Retinal pigment epithelial cell (primary cell): ENCODE measurements around the gene NUAK1.

Experiments
- DNase-seq: peaks from one replicate; pipeline ENCODE4 v3.0.0-alpha.2; 2010; ENCODE audit warnings: low read depth
- H3K4me3 ChIP-seq: 2 replicates; pipeline ENCODE4 v1.5.1; 2011; ENCODE audit warnings: mild to moderate bottlenecking, low read length, control low read depth, moderate library complexity
- TF ChIP-seq, protein P1 (sequence below): conservative IDR thresholded peaks from 2 replicates; pipeline ENCODE4 v1.5.1; 2011; ENCODE audit warnings: low read depth, low read length, control low read depth, inconsistent platforms

NUAK1 gene

DNA sequence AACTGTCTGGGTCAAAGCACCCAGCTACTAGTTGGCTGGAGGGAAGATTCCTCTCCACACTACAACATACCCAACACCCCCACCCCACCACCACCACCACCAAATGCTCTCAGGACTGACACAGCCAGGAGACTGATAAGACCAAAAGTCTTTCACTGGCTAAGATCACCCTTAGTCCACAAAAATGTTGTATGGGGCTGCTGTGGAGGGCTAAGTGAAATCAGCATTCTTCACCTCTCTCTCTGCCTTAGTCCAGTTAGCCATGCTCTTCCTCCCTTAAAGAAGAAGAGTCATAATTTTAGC, 106.2 kb downstream of the NUAK1 start:
- DNase-seq, result no peak
- H3K4me3 ChIP-seq, result no peak overlapping the region
- TF ChIP-seq, protein P1, sequence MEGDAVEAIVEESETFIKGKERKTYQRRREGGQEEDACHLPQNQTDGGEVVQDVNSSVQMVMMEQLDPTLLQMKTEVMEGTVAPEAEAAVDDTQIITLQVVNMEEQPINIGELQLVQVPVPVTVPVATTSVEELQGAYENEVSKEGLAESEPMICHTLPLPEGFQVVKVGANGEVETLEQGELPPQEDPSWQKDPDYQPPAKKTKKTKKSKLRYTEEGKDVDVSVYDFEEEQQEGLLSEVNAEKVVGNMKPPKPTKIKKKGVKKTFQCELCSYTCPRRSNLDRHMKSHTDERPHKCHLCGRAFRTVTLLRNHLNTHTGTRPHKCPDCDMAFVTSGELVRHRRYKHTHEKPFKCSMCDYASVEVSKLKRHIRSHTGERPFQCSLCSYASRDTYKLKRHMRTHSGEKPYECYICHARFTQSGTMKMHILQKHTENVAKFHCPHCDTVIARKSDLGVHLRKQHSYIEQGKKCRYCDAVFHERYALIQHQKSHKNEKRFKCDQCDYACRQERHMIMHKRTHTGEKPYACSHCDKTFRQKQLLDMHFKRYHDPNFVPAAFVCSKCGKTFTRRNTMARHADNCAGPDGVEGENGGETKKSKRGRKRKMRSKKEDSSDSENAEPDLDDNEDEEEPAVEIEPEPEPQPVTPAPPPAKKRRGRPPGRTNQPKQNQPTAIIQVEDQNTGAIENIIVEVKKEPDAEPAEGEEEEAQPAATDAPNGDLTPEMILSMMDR, result no peak

DNA sequence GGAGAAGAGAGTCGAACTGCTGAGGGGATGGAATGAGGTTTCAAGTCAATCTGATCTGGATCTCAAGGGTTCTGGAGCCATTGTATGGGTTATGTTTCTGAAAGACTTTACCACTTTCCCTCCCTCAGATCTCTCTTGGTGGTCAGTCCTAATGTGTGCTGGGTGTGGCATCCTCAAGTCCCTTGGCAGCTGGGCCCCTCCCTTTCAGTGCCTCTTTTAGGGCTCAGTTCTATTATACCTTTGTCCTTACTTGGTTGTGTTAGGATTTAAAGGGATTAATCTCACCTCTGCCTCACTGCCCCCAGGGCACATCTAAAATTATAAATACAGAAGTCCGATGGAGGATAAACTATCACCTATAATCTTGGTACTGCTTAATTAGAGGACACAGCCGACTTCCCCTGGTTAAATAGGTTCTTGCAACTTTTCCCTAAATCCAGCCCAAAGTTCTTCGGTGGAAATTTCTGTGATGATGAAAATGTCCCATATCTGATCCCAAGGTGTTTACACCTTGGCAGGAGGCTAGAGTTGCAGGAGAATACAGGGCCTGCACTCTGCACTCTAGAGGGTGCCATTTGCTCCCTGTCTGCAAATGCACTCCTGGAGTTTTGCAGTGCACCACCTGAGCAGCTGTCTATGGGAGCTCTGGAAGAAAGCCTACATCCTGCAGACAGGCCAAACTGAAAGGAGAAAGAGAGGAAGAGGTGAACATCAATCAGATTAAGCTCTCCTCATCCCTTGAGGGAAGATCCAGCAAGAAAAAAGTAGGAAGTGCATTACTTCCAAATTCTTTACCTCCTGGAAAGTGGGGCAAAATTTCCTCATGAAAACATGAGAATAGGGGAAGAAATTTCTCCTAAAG, 106.8 kb downstream of the NUAK1 start:
- TF ChIP-seq, protein P1, result peak; percentile 37
- H3K4me3 ChIP-seq, result no peak overlapping the region
- DNase-seq, result no peak

DNA sequence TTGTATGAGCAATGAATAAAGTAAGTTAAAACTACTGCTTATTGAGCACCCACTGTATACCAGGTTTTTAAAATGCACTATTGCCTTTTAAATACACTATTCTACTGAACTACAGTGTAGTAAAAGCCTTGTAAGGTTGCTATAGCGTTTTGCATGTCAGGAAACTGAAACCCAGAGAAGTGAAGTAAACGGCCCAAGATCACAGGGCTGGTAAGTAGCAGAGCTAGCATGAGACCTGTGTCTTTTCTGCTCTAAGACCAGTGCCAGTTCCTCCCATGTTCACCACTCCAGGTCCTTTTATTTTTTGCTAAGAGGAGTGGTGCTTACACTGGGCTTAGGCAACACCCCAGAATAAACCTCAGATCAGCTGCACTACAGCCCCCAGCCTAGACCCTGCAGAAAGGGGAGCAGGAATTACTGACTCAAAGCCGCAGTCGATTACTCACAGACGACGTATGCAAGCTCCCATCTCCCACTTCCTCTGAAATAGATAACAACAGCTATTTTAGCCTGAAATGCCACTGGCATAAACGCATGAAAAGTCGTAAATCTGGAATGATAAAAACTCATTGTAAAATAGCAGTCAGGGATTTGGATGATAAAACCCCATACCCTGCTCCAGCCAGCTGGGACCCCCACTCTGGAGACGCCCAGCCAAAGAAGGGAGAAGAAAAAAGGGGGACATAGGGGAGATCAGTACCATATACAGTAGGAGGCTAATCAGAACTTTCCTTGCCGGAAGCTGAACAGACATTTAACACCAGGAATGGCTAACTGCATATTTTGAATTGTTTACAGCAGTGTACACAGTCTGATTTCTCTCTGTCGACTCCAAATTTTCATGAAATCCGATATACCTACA, 108.3 kb downstream of the NUAK1 start:
- TF ChIP-seq, protein P1, result no peak
- peak overlapping the region; percentile 22 for H3K4me3 ChIP-seq
- DNase-seq, result peak; percentile 85

DNA sequence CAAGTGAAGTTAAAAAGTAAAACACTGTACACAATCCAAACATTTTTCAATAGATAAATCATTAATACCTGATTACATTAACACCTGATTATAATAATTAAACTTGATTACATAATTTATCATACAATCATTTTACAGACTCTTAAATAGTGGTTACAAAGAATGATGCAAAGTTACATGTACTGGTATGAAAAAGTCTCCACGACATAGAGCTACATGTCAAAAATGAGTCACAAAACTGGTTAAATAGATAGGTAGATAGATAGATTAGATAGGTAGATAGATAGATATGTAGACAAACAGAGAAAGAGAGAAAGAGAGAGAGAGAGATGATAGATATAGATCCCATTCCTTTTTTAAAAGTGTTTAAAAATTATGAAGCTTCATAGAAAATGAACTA, 109.2 kb downstream of the NUAK1 start:
- TF ChIP-seq, protein P1, result no peak
- no peak for DNase-seq
- no peak overlapping the region for H3K4me3 ChIP-seq

DNA sequence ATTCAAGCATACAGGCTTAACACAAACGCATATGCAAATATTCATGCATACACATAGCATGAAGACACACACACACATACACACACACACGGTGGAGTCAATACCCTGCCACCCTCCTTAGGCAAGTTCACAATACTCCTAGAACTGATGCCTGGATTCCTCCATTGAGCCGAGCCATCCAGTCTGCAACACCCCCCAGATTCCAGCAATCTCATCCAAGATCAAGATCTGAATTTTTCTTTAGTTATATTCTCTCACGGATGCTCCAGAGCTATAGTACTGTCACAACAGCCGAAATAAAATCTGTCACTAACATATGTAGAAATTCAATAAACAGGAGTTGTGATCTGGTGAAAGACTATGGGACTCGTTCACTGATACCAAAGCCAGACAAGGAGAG, 110.8 kb downstream of the NUAK1 start:
- TF ChIP-seq, protein P1, result no peak
- no peak for DNase-seq

DNA sequence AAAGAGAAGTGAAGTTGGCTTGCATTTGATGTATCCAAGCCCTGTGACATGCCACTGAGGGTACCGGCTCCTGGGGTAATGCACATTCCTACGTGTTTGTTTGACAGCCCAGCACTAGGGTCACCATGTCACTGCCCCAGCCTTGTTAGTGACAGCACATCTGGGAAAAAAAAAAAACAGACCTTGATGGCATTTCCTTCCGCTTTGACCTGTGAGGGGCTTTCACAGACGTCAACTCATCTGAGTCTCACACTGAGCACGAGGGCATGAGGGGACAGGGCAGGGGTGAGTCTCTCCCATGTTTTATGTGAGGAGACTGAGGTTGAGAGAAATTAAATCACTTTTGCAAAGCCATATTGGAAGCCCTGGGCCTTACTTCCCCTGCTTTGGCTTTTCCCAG, 111.5 kb downstream of the NUAK1 start:
- DNase-seq, result no peak
- H3K4me3 ChIP-seq, result no peak overlapping the region
- TF ChIP-seq, protein P1, result no peak

More for the DNA sequence above, 110.8 kb downstream of the NUAK1 start:
- H3K4me3 ChIP-seq, result no peak overlapping the region
